TTC549 (cell line): Measurements from ENCODE around the gene ARPC1B.
"Not testable (repeated sequence)": the region's sequence is repeated elsewhere in the genome, so short reads cannot be mapped to it uniquely, and the experiment has no call there.

Experiments
- FAIRE-seq: peaks from 2 replicates; lab custom pipeline; 2012; peaks lifted over from hg19 to GRCh38; lab: Jason Lieb, UNC

Gene ARPC1B

DNA sequence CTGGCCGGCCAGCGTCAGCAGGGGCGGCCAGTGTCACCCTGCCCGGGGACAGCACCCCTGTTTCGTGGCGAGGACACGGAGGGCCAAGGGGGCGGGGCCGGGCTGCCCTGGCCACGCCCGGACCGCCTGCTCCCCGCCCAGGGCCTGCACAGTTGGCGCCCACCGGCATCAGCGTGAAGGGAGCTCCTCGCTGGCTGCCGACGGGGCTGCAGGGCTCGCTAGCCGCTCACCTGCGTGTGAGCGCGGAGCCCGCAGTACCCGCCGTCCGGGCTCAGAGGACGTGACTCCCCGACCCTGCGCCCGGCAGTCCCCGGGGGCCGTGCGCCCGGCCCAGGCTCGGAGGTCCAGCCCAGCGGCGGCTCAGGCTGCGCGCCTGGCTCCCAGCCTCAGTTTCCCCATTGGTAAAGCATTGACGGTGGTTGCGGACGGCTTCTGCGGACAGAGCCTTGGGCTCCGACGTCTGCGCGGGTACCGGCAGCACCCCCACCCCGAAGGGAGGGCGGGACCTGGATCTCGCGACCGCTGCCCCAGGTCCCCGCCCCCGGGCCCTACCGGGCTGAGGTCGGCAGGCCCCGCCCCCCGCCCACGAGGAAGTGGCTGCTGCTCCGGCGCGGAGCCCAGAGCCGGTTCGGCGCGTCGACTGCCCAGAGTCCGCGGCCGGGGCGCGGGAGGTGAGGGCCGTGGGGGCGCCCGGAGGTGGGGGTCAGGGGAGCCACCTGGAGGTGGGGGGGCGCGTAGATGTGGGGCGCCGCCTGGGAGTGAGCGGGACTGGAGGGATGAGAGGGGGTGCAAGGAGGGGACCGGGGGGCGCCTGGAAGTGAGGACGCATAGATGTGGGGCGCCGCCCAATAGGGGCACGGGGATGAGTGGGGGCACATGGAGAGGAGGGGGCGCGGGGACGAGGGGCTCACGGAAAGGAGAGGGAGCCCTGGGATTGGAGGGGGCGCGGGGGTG is at the start of gene ARPC1B:
Gene ARPC1B (plus strand): TSS at position 620 of the 954 bp plus-strand sequence. CDS start 10,985 bp downstream, outside the sequence.
- FAIRE-seq, result no peak

DNA sequence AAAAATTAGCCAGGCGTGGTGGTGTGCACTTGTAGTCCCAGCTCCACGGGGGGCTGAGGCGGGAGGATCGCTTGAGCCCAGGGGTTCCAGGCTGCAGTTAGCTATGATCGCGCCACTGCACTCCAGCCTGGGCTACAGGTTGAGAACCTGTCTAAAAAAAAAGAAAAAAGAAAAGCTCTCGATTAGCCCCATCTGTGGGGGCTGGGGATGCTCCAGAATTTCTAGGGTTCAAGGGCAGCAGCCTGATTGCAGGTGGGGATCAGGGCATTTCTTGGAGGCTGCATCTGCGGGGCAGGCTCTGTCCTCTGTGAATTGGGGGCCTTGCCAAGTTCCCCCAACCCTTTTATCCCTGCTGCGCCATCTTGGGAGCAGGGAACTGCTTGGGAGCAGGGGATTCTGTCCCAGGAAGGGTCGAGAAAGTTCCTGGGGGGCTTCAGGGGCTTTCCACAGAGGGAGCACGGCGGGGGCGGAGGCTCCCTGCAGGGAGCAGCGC is 49.5 kb upstream of the ARPC1B start:
- no peak for FAIRE-seq

DNA sequence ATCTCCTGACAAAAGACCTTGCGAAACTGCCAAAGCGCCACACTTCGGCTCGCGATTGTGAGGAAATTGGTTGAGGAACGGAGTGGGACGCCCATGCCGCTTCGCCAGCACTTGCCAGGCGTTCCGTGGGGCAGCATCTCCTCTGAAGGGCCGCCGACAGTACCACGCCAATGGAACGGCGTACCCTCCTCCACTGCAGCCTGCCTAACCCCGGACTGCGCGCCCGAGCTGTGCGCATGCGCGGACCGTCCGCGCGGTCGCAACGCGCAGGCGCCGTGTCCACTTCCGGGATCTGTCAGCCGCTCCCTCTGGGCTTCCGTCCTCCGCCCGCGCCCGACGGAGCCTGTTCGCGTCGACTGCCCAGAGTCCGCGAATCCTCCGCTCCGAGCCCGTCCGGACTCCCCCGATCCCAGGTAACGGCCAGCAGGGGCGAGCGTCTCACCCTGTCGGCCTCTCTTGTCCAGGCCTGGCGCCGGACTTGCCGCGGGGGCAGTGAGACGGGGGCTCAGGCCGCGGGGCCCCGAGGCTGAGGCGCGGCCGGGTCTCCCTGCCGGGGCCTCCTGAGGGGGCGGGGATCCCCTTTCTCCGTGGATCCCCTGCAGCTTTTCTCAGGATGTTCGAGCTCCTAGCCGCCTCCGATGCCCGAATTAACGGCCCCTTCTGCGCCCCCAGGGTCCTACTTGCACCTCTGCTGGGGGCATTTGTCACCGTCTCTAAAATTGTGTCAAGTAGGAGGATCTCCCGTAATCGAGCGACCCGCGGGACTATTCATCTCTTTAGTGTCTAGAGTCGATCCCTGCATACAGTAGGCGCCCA is 48.7 kb upstream of the ARPC1B start, which contains the start of gene ARPC1A:
Gene ARPC1A (plus strand): TSS at position 307 of the 816 bp plus-strand sequence. CDS start 7,456 bp downstream, outside the sequence.
- FAIRE-seq, result no peak

DNA sequence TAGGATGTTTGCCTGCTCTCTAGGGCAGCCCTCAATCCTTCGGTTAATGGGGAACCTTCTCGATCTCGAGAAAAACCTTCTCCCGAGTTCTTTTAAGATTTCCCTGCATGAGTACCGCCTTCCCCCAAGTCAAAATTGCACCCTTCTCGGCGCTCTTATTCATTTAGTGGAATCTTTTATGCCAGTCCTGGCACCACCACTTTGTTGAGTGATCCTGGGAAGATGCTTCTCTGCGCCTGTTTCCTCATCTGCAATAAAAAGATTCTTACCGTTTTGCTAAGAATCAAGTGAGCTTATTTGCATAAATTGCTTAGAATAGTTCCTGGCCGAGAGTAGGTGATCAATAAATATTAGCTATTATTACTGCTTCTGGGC is 48.1 kb upstream of the ARPC1B start:
- FAIRE-seq, result no peak

DNA sequence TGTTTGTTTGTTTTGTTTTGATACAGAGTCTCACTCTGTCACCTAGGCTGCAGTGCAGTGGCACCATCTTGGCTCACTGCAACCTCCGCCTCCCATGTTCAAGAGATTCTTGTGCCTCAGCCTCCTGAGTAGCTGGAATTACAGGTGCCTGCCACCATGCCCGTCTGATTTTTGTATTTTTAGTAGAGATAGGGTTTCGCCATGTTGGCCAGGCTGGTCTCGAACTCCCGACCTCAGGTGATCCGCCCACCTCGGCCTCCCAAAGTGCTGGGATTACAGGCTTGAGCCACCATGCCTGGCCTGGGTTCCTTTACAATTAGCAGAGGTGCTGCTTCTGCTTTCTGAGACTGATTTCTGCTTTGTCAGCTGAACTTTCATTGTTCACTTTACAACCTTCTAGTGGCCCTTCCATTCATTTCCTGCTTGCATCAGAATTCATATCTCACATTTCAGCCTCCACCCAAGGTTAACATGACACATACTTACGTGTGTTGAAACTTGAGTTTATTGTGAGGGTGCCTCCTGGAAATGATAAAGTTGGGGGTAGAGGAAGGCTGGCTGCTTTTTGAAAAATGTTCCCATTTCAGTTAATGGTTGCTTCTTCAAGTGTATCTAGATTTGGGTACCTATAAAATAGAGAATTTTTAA is 44.1 kb upstream of the ARPC1B start:
- FAIRE-seq, result not testable (repeated sequence)

DNA sequence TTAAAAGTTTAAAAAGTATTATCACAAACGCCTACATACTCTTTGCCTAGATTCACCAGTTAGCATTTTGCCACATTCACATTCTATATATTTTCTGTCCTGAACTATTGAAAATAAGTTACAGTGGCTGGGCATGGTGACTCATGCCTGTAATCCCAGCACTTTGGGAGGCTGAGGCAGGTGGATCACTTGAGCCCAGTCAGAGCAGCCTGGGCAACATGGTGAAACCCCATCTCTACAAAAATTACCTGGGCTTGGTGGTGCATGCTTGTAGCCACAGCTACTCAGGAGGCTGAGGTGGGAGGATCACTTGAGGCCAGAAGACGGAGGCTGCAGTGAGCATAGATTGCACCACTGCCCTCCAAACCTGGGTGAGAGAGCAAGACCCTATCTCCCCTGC is 43.5 kb upstream of the ARPC1B start:
- FAIRE-seq, result no peak

DNA sequence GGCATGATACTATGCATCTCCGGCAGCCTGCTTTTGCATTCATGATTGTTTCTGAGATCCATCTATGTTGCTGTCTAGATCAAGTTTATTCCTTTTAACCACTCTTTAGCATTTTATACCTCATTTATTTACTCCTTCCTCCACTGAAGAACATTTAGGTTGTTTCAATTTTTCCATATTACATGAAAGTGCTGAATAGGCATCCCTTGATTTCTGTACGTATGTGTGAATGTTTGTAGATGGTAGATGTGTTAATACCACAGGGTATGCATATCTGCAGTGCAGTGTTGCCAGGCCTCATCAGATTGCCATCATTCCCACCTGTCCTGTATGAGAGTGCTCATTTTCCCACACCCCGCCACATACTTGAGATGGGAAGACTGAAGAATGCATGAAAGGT is 34.9 kb upstream of the ARPC1B start:
- FAIRE-seq, result no peak

DNA sequence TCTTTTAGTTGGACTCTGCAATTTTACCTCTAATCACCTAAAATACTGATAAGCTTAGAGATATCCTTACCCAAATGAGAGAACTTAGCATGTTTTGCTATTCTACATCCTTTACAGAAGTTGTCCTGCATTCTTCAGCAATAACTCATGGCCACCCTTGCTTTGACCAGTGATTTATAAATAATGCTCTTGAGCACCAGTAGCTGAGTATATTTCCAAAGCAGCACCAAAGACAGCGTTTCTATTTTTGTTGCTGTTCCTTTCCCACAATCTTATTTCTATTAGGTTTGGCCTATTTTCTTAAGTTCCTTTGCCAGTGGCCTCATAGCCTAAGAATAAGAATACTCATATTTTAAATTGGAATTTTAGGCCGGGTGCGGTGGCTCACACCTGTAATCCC is 33.9 kb upstream of the ARPC1B start:
- no peak for FAIRE-seq

DNA sequence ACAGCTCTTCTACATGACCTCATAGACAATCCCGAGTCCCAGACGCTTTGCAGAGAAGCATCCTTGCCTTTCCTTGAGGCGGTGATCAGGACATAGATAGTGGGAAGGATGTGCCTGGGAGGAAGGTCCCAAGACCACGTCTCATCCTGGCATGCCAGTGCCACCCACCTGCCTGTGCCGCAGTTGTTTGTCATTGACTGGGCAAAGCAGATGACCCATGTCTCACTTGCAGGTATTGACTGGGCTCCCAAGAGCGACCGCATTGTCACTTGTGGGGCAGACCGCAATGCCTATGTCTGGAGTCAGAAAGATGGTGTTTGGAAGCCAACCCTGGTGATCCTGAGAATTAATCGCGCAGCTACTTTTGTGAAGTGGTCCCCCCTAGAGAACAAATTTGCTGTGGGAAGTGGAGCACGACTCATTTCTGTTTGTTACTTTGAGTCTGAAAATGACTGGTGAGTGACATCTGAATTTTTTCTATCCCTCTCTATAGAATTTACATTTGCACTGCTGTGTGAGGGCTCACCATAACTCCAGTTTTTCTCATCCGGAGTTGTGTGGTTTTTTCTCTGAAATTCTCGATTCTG is 30.4 kb upstream of the ARPC1B start:
- FAIRE-seq, result no peak

DNA sequence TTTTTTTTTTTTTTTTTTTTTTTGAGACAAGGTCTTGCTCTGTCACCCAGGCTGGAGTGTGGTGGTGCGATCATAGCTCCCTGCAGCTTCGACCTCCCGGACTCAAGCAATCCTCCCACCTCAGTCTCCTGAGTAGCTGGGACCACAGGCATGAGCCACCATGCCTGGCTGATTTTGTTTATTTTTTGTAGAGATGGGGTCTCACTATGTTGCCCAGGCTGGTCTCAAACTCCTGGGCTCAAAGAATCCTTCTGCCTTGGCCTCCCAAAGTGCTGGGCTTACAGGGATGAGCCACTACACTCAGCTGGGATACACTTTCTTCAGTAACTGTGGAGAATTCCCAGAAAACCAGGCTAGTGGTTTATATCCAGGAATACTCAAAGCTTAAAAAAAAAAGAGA is 23.9 kb upstream of the ARPC1B start:
- not testable (repeated sequence) for FAIRE-seq

DNA sequence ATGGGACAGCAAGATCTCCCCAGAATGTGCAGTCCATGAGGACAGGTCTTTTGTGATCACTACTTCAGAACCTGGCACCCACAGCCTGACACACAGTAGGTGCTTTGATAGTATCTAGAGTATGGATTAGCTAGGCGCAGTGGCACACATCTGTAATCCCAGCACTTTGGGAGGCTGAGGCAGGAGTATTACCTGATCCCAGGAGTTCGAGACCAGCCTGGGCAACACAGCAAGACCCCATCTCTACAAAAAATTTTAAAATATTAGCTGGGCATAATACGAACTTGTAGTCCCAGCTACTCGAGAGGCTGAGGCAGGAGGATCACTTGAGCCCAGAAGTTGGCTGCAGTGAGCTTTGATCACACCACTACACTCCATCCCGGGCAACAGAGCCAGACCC is 22.3 kb upstream of the ARPC1B start:
- FAIRE-seq, result no peak

DNA sequence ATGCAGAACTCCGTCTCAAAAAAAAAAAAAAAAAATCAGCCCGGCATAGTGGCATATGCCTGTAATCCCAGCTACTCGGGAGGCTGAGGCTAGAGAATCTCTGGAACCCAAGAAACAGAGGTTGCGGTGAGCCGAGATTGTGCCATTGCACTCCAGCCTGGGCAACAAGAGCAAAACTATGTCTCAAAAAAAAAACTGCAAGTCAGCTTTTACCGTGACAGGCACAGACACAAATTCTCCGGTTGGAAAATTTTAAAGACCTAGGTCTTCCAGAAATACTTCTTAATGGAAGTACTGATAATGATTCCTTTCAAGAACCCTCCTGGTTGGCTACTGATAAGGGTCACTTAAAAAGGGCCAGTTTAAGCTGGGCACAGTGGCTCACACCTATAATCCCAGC is 19.4 kb upstream of the ARPC1B start:
- FAIRE-seq, result no peak

DNA sequence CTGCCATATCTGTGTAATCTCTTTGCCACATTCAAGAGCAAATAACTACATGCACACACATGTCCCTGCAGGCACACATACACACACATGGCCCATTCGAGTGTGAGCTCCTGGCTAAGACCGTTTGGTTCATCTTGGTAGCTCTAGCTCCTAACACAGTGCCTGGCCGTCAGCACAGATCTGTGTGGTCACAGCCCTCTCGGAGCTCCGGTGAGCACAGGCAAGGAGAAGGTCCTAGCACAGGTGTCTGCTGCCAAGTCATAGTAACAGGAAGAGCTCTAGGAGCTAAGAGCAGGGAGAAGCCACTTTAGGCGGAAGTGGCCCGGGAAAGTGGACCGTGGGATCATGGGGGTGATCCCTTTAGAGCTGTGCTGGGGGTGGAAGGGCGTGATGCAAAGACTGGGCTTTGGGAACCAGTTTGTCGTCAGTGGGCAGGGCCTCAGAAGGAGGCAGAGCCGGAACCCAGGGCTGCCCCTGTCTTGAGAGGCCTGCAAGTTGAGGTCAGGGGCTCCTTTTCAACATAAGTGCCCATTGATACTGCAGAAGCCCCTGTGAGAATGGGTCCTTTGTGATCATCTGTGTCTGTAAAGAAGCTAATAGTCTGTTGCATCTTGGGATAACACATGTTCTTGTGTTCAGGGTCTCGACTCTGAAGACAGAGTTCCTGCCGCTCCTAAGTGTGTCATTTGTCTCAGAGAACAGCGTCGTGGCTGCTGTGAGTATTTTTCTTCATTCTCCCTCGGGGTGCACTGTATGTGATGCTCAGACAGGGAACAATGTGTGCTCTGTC is 16.6 kb upstream of the ARPC1B start:
- FAIRE-seq, result no peak

DNA sequence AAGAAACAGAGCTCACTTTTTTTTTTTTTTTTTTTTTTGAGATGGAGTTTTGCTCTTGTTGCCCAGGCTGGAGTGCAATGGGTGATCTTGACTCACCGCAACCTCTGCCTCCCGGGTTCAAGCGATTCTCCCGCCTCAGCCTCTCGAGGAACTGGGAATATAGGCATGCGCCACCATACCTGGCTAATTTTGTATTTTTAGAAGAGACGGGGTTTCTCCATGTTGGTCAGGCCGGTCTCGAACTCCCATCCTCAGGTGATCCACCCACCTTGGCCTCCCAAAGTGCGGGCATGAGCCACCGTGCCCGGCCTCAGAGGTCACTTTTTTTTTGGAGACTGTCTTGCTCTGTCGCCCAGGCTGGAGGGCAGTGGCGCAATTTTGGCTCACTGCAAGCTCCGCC is 16.0 kb upstream of the ARPC1B start:
- not testable (repeated sequence) for FAIRE-seq

DNA sequence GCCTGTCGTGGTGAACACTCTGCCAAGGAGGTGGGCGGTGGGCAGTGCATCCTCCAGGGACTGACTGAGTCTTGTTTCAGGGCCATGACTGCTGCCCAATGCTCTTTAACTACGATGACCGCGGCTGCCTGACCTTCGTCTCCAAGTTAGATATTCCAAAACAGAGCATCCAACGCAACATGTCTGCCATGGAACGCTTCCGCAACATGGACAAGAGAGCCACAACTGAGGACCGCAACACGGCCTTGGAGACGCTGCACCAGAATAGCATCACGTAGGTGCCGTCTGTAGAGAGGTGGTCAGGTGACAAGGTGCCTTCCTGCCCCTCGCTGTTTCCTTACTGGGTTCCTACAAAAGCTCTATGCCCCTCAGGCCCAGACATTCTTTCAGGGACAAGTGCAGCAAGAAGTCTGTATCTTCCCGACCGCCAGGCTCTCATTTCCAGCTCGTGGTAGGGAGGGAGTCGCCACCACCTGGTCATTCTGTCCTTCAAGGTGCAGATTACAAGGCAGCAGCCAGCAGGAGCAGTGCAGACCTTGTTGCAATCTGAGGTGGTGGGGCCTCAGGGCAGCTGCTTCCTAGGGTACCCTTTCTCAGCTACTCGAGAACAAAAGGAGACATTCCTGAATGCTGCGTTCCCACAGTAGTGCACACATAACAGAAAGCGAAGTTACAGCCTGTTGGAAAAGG is 14.9 kb upstream of the ARPC1B start:
- no peak for FAIRE-seq

DNA sequence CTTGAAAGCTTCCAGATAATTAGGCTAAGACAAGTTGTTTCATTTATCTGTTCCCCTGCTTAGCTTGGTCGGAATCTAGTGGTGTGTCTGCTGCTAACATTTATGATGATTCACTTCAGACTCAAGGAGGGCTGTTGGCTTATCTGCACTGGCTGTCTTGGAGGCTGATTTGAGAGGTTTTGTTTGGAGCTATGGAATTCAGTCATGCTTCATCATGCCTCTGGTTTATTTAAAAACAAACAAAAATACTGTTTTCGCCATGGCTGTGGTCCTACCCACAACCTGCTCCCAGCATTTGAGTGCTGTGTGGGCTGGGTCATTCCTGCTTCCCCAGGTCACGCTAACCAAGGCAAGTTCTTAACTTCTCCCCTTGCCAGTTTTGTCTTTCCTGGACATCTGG is 11.7 kb upstream of the ARPC1B start:
- FAIRE-seq, result no peak

DNA sequence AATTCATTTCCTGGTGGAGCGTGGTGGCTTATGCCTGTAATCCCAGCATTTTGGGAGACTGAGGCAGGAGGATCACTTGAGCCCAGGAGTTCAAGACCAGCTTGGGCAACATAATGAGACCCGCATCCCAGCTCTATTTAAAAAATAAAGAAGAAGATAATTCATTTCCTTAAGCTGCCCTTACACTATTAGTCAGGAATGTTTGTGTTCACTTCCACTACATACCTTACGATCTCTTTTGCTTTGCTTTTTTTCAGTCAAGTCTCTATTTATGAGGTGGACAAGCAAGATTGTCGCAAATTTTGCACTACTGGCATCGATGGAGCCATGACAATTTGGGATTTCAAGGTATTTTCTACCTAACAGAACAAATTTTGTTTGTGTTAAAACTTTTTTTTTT is 11.2 kb upstream of the ARPC1B start:
- no peak for FAIRE-seq

DNA sequence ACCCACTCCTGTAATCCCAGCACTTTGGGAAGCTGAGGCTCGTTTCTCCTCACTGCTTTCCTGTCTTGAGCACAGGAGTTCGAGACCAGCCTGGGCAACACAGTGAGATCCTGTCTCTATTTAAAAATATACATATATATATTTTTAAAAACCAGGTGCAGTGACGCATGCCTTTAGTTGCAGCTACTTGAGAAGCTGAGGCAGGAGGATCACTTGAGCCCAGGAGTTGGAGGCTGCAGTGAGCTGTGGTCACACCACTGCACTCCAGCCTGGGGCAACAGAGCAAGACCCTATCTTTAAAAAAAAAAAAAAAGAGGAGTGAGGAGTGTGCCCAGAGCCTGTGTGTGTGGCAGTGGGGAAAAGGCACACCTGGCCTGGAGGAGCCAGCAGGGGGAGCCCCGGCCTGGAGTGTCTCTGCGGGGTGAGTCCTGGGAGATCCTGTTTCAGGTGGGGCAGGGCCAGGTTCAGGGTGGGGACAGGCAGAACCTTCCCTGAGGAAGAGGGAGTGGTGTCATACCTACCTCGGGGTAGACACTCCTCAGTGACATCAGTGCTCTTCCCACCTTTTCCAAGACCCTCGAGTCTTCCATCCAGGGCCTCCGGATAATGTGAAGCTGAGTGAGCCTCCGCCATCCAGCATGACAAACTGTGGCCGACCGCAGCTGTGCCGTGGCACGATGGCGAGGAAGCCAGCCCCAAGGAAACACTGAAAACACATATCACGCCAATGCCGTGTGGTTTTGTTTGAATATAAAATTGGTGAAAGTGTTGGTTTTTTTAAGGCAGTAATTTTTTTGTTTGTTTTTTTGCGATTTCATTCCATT is 9.0 kb upstream of the ARPC1B start:
- FAIRE-seq, result no peak

DNA sequence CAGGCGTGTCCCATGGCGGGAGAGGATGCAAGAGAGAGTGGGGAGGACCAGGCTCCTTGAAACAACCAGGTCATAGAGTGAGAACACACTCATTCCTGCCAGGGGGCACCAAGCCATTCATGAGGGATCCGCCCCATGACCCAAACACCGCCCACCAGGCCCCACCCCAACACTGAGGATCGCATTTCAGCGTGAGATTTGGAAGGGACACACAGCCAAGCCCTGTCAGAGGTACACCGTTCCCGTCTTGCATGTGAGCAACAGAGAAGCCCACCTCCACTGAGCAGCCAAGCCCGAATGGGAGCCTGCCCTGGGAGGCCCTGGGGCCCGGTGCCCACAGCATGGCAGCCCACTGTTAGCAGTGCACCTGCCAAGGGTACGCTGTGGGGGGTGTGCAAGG is 7.9 kb upstream of the ARPC1B start:
- no peak for FAIRE-seq
